ENCODE results near the gene FBLN7.

DNA sequence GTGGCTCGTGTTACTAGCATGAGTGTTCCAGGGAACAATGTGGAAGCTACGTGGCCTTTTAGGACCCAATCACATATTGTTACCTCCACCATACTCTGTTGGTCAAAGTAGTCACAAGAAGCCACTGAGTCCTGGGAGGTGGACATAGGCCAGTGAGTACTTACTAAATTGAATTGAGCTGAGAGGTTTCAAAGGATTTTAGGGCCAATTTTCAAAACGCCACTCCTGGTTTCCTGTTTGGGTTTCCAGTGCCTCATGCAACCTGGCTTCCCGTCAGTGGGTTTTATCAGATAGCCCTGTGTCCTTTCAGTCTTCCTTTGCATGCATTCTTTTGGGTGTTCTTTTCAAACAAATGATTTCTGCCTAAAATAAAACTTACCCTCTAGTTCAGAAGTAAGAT, 56.3 kb downstream of the FBLN7 start:
- TF ChIP-seq, protein P1, sequence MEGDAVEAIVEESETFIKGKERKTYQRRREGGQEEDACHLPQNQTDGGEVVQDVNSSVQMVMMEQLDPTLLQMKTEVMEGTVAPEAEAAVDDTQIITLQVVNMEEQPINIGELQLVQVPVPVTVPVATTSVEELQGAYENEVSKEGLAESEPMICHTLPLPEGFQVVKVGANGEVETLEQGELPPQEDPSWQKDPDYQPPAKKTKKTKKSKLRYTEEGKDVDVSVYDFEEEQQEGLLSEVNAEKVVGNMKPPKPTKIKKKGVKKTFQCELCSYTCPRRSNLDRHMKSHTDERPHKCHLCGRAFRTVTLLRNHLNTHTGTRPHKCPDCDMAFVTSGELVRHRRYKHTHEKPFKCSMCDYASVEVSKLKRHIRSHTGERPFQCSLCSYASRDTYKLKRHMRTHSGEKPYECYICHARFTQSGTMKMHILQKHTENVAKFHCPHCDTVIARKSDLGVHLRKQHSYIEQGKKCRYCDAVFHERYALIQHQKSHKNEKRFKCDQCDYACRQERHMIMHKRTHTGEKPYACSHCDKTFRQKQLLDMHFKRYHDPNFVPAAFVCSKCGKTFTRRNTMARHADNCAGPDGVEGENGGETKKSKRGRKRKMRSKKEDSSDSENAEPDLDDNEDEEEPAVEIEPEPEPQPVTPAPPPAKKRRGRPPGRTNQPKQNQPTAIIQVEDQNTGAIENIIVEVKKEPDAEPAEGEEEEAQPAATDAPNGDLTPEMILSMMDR (tag by site-specific recombination; IDR thresholded peaks at IDR 0.05): no peak
- no peak for TF ChIP-seq ZNF24 (tag by site-specific recombination; IDR thresholded peaks at IDR 0.05)
- TF ChIP-seq, protein P2, sequence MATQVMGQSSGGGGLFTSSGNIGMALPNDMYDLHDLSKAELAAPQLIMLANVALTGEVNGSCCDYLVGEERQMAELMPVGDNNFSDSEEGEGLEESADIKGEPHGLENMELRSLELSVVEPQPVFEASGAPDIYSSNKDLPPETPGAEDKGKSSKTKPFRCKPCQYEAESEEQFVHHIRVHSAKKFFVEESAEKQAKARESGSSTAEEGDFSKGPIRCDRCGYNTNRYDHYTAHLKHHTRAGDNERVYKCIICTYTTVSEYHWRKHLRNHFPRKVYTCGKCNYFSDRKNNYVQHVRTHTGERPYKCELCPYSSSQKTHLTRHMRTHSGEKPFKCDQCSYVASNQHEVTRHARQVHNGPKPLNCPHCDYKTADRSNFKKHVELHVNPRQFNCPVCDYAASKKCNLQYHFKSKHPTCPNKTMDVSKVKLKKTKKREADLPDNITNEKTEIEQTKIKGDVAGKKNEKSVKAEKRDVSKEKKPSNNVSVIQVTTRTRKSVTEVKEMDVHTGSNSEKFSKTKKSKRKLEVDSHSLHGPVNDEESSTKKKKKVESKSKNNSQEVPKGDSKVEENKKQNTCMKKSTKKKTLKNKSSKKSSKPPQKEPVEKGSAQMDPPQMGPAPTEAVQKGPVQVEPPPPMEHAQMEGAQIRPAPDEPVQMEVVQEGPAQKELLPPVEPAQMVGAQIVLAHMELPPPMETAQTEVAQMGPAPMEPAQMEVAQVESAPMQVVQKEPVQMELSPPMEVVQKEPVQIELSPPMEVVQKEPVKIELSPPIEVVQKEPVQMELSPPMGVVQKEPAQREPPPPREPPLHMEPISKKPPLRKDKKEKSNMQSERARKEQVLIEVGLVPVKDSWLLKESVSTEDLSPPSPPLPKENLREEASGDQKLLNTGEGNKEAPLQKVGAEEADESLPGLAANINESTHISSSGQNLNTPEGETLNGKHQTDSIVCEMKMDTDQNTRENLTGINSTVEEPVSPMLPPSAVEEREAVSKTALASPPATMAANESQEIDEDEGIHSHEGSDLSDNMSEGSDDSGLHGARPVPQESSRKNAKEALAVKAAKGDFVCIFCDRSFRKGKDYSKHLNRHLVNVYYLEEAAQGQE (tag by site-specific recombination; IDR thresholded peaks at IDR 0.05): no peak
- TF ChIP-seq, protein P3, sequence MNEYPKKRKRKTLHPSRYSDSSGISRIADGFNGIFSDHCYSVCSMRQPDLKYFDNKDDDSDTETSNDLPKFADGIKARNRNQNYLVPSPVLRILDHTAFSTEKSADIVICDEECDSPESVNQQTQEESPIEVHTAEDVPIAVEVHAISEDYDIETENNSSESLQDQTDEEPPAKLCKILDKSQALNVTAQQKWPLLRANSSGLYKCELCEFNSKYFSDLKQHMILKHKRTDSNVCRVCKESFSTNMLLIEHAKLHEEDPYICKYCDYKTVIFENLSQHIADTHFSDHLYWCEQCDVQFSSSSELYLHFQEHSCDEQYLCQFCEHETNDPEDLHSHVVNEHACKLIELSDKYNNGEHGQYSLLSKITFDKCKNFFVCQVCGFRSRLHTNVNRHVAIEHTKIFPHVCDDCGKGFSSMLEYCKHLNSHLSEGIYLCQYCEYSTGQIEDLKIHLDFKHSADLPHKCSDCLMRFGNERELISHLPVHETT (tag by site-specific recombination; IDR thresholded peaks at IDR 0.05): no peak
- TF ChIP-seq ZNF48 (tag by site-specific recombination; IDR thresholded peaks at IDR 0.05): no peak
- TF ChIP-seq YY1 (tag by site-specific recombination; IDR thresholded peaks at IDR 0.05): no peak
- TF ChIP-seq, protein P4, sequence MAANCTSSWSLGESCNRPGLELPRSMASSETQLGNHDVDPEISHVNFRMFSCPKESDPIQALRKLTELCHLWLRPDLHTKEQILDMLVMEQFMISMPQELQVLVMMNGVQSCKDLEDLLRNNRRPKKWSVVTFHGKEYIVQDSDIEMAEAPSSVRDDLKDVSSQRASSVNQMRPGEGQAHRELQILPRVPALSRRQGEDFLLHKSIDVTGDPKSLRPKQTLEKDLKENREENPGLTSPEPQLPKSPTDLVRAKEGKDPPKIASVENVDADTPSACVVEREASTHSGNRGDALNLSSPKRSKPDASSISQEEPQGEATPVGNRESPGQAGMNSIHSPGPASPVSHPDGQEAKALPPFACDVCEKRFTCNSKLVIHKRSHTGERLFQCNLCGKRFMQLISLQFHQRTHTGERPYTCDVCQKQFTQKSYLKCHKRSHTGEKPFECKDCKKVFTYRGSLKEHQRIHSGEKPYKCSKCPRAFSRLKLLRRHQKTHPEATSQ (tag by site-specific recombination; IDR thresholded peaks at IDR 0.05): no peak
- TF ChIP-seq, protein P5, sequence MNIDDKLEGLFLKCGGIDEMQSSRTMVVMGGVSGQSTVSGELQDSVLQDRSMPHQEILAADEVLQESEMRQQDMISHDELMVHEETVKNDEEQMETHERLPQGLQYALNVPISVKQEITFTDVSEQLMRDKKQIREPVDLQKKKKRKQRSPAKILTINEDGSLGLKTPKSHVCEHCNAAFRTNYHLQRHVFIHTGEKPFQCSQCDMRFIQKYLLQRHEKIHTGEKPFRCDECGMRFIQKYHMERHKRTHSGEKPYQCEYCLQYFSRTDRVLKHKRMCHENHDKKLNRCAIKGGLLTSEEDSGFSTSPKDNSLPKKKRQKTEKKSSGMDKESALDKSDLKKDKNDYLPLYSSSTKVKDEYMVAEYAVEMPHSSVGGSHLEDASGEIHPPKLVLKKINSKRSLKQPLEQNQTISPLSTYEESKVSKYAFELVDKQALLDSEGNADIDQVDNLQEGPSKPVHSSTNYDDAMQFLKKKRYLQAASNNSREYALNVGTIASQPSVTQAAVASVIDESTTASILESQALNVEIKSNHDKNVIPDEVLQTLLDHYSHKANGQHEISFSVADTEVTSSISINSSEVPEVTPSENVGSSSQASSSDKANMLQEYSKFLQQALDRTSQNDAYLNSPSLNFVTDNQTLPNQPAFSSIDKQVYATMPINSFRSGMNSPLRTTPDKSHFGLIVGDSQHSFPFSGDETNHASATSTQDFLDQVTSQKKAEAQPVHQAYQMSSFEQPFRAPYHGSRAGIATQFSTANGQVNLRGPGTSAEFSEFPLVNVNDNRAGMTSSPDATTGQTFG (tag by site-specific recombination; IDR thresholded peaks at IDR 0.05; ENCODE audit: borderline replicate concordance): no peak
- TF ChIP-seq, protein P6, sequence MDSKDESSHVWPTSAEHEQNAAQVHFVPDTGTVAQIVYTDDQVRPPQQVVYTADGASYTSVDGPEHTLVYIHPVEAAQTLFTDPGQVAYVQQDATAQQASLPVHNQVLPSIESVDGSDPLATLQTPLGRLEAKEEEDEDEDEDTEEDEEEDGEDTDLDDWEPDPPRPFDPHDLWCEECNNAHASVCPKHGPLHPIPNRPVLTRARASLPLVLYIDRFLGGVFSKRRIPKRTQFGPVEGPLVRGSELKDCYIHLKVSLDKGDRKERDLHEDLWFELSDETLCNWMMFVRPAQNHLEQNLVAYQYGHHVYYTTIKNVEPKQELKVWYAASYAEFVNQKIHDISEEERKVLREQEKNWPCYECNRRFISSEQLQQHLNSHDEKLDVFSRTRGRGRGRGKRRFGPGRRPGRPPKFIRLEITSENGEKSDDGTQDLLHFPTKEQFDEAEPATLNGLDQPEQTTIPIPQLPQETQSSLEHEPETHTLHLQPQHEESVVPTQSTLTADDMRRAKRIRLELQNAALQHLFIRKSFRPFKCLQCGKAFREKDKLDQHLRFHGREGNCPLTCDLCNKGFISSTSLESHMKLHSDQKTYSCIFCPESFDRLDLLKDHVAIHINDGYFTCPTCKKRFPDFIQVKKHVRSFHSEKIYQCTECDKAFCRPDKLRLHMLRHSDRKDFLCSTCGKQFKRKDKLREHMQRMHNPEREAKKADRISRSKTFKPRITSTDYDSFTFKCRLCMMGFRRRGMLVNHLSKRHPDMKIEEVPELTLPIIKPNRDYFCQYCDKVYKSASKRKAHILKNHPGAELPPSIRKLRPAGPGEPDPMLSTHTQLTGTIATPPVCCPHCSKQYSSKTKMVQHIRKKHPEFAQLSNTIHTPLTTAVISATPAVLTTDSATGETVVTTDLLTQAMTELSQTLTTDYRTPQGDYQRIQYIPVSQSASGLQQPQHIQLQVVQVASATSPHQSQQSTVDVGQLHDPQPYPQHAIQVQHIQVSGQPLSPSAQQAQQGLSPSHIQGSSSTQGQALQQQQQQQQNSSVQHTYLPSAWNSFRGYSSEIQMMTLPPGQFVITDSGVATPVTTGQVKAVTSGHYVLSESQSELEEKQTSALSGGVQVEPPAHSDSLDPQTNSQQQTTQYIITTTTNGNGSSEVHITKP (tag by site-specific recombination; IDR thresholded peaks at IDR 0.05): no peak
- TF ChIP-seq ZNF707 (tag by site-specific recombination; IDR thresholded peaks at IDR 0.05): no peak
- no peak for TF ChIP-seq ZNF426 (tag by site-specific recombination; IDR thresholded peaks at IDR 0.05)
- no peak for TF ChIP-seq ZNF529 (tag by site-specific recombination; IDR thresholded peaks at IDR 0.05; ENCODE audit: insufficient replicate concordance)
- TF ChIP-seq ZNF354C (tag by site-specific recombination; IDR thresholded peaks at IDR 0.05; ENCODE audit: borderline replicate concordance, low read depth): no peak

All from HEK293 (cell line).